WI38 (cell line): ENCODE data around the gene INSIG1.

Experiments used
- H3K4me3 ChIP-seq: 2 replicates; pipeline ENCODE4 v1.5.1; 2011; ENCODE audit warnings: low read depth, mild to moderate bottlenecking, control low read depth, low read length
- CTCF ChIP-seq: IDR thresholded peaks from 2 replicates; pipeline ENCODE4 v1.5.1; 2012; ENCODE audit warnings: low read depth, mild to moderate bottlenecking, control low read depth, low read length

INSIG1 gene

GRCh38 chr7:155352076-155352752 lies 54.5 kb downstream of the INSIG1 start:
- no peak for TF ChIP-seq CTCF
- H3K4me3 ChIP-seq, result no peak overlapping the region

GRCh38 chr7:155352753-155353115 lies 55.1 kb downstream of the INSIG1 start:
- H3K4me3 ChIP-seq, result no peak overlapping the region
- no peak for TF ChIP-seq CTCF

GRCh38 chr7:155353256-155353897 lies 55.7 kb downstream of the INSIG1 start:
- H3K4me3 ChIP-seq, result no peak overlapping the region
- TF ChIP-seq CTCF, result no peak

GRCh38 chr7:155354371-155355048 lies 56.8 kb downstream of the INSIG1 start:
- no peak for TF ChIP-seq CTCF
- H3K4me3 ChIP-seq, result no peak overlapping the region

GRCh38 chr7:155355176-155355575 lies 57.5 kb downstream of the INSIG1 start:
- TF ChIP-seq CTCF, result no peak
- H3K4me3 ChIP-seq, result no peak overlapping the region

DNA sequence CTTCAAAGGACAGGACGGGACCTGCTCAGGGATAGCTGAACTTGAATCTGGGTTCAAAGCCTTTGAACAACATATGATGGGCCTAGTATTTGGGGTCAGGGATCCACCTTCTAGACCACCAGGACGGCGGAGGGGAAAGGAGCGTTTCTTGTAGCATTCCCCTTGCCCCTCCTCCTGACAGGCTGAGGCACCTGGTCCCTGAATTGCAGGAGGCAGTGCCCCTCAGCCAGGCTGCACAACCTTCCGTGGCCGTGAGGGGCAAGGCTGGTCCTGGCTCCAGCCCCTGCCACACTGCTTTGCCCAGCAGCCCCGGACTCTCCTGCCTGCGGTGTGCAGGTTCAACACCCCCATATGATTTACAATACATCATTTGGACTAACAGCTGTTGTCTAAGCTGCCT lies 58.1 kb downstream of the INSIG1 start:
- TF ChIP-seq CTCF, result no peak
- no peak overlapping the region for H3K4me3 ChIP-seq
